CD4-positive, CD25-positive, alpha-beta regulatory T cell (primary cell): ENCODE measurements around the gene NAPA. TPM values are rescaled to one million over a fixed set of nuclear protein-coding genes. Genes with fewer than 3 reads are reported as not detected.

ENCODE experiments used
- ATAC-seq, 2 donors: fragments of 150-1000 bp; cut with Tn5 transposase; one replicate each; pipeline ENCODE4 v1.10.0; 2021; ENCODE audit warnings: low read depth in 2 of 2, moderate number of reproducible peaks in 2 of 2, moderate library complexity in 1 of 2
- DNase-seq, 3 donors: peaks; one replicate each; pipeline versions ENCODE4 v3.0.0 to v3.0.0-alpha.2; 2012 to 2022; ENCODE audit warnings: mixed read lengths in 1 of 3
- H3K27ac ChIP-seq: one replicate; pipeline ENCODE4 v1.7.0; 2013; ENCODE audit warnings: mild to moderate bottlenecking, low read length; ENCODE audit not compliant: insufficient read depth, poor library complexity, severe bottlenecking
- H3K27me3 ChIP-seq: one replicate; pipeline ENCODE4 v1.7.0; 2013; ENCODE audit warnings: low read length; ENCODE audit not compliant: control insufficient read depth, insufficient read depth
- H3K36me3 ChIP-seq: one replicate; pipeline ENCODE4 v1.7.0; 2013; ENCODE audit warnings: mild to moderate bottlenecking, low read length, moderate library complexity; ENCODE audit not compliant: control insufficient read depth, insufficient read depth
- H3K4me1 ChIP-seq: 2 replicates; pipeline ENCODE4 v1.7.0; 2013; ENCODE audit warnings: mild to moderate bottlenecking, low read length; ENCODE audit not compliant: insufficient read depth, control insufficient read depth, poor library complexity, severe bottlenecking
- H3K4me3 ChIP-seq: one replicate; pipeline ENCODE4 v1.7.0; 2013; ENCODE audit warnings: low read depth, mild to moderate bottlenecking, low read length, moderate library complexity
- H3K9me3 ChIP-seq, 2 experiments: 1 replicate in 1 of 2; 2 replicates in 1 of 2; pipeline ENCODE4 v1.7.0; 2013; ENCODE audit warnings: low read length in 2 of 2, mild to moderate bottlenecking in 1 of 2, moderate library complexity in 1 of 2; ENCODE audit not compliant: control insufficient read depth in 2 of 2
- H3K27ac Mint-ChIP-seq, 3 donors: one replicate each; pipeline ENCODE4 v1.8.0; 2020 to 2022; ENCODE audit warnings: mild to moderate bottlenecking in 3 of 3, mixed read lengths in 3 of 3, moderate library complexity in 2 of 3
- H3K27me3 Mint-ChIP-seq: one replicate; pipeline ENCODE4 v1.8.0; 2022; ENCODE audit warnings: mild to moderate bottlenecking, mixed read lengths
- H3K36me3 Mint-ChIP-seq: one replicate; pipeline ENCODE4 v1.8.0; 2020; ENCODE audit warnings: mixed read lengths
- H3K4me1 Mint-ChIP-seq, 4 donors: one replicate each; pipeline ENCODE4 v1.8.0; 2020 to 2022; ENCODE audit warnings: mixed read lengths in 4 of 4, mild to moderate bottlenecking in 1 of 4
- H3K4me3 Mint-ChIP-seq, 4 donors: one replicate each; pipeline ENCODE4 v1.8.0; 2020 to 2022; ENCODE audit warnings: mild to moderate bottlenecking in 4 of 4, mixed read lengths in 4 of 4, moderate library complexity in 3 of 4
- H3K9me3 Mint-ChIP-seq, 7 donors: one replicate each; pipeline ENCODE4 v1.8.0; 2020 to 2022; ENCODE audit warnings: mixed read lengths in 7 of 7, mild to moderate bottlenecking in 3 of 7, moderate library complexity in 2 of 7
- polyA plus RNA-seq, 4 donors: library from polyadenylated mRNA; unstranded; fragments of 300-500 nt; fragmentation: Illumina TruSeq; gene quantifications; one replicate each; pipeline ENCODE4 v1.2.3, GENCODE V29; 2021
- total RNA-seq: library from RNA; stranded (reverse); gene quantifications from one replicate; pipeline ENCODE4 v1.2.3, GENCODE V29; 2022

The NAPA gene
- total and polyA plus RNA-seq, 5 donors from 2014 or later, result 87.3 to 155 (median 93.0) TPM

GRCh38 chr19:47493378-47494210 lies 21.3 kb downstream of the NAPA start:
- Histone ChIP-seq H3K27me3 (no peaks in the 10 kb centered on the region), H3K27ac (no peak overlapping the region), H3K9me3 (no peaks in the 10 kb centered on the region), H3K4me1 (no peaks in the 10 kb centered on the region), H3K4me3 (no peak overlapping the region), H3K36me3 (peaks cover 50% of the 10 kb centered on the region)
- Mint-ChIP-seq H3K27me3 (no peaks in the 10 kb centered on the region), H3K9me3 (no peaks in the 10 kb centered on the region), H3K36me3 (peaks cover 12% of the 10 kb centered on the region), H3K4me3 (no peak overlapping the region), H3K27ac (no peak overlapping the region), H3K4me1 (peaks cover 0 to 6% (median 3%) of the 10 kb centered on the region in 4 donors)
- ATAC-seq (no peak), DNase-seq (no peak)

GRCh38 chr19:47492571-47493377 lies 22.1 kb downstream of the NAPA start:
- Mint-ChIP-seq H3K36me3 (peaks cover 12% of the 10 kb centered on the region), H3K27ac (no peak overlapping the region), H3K4me1 (peaks cover 0 to 6% (median 3%) of the 10 kb centered on the region in 4 donors), H3K27me3 (no peaks in the 10 kb centered on the region), H3K4me3 (no peak overlapping the region), H3K9me3 (no peaks in the 10 kb centered on the region)
- no peak overlapping the region for H3K4me3 ChIP-seq
- no peaks in the 10 kb centered on the region for H3K27me3 ChIP-seq
- H3K9me3 ChIP-seq, result no peaks in the 10 kb centered on the region
- DNase-seq (no peak), ATAC-seq (no peak)
- H3K36me3 ChIP-seq, result peaks cover 43% of the 10 kb centered on the region
- H3K27ac ChIP-seq, result no peak overlapping the region
- no peaks in the 10 kb centered on the region for H3K4me1 ChIP-seq

- H3K9me3 ChIP-seq, result no peaks in the 10 kb centered on the region
- H3K27ac Mint-ChIP-seq, result no peak overlapping the region
Observed at GRCh38 chr19:47492137-47492533, 22.7 kb downstream of the NAPA start.

GRCh38 chr19:47491358-47492136 lies 23.3 kb downstream of the NAPA start:
- Mint-ChIP-seq H3K36me3 (peaks cover 9% of the 10 kb centered on the region), H3K4me3 (no peak overlapping the region), H3K27me3 (no peaks in the 10 kb centered on the region), H3K27ac (no peak overlapping the region), H3K4me1 (peaks cover 0 to 14% (median 3%) of the 10 kb centered on the region in 4 donors), H3K9me3 (no peaks in the 10 kb centered on the region)
- H3K9me3 ChIP-seq, result no peaks in the 10 kb centered on the region
- H3K36me3 ChIP-seq, result peaks cover 39% of the 10 kb centered on the region
- DNase-seq (no peak), ATAC-seq (no peak)
- H3K4me3 ChIP-seq, result no peak overlapping the region
- H3K4me1 ChIP-seq, result no peaks in the 10 kb centered on the region
- no peak overlapping the region for H3K27ac ChIP-seq
- no peaks in the 10 kb centered on the region for H3K27me3 ChIP-seq

More at GRCh38 chr19:47492137-47492533, 22.7 kb downstream of the NAPA start:
- no peaks in the 10 kb centered on the region for H3K4me1 ChIP-seq
- no peak for ATAC-seq
- H3K36me3 ChIP-seq, result peaks cover 39% of the 10 kb centered on the region
- no peak overlapping the region for H3K27ac ChIP-seq
- Mint-ChIP-seq H3K9me3 (no peaks in the 10 kb centered on the region), H3K27me3 (no peaks in the 10 kb centered on the region), H3K4me3 (no peak overlapping the region), H3K4me1 (peaks cover 0 to 10% (median 3%) of the 10 kb centered on the region in 4 donors), H3K36me3 (peaks cover 12% of the 10 kb centered on the region)
- H3K4me3 ChIP-seq, result no peak overlapping the region
- DNase-seq, result no peak
- H3K27me3 ChIP-seq, result no peaks in the 10 kb centered on the region

GRCh38 chr19:47490847-47491246 lies 24.0 kb downstream of the NAPA start:
- Mint-ChIP-seq H3K4me3 (no peak overlapping the region), H3K9me3 (no peaks in the 10 kb centered on the region), H3K27me3 (no peaks in the 10 kb centered on the region), H3K27ac (no peak overlapping the region), H3K4me1 (peaks cover 0 to 16% (median 3%) of the 10 kb centered on the region in 4 donors), H3K36me3 (peaks cover 9% of the 10 kb centered on the region)
- Histone ChIP-seq H3K27me3 (no peaks in the 10 kb centered on the region), H3K4me3 (no peak overlapping the region), H3K4me1 (no peaks in the 10 kb centered on the region), H3K36me3 (peaks cover 35% of the 10 kb centered on the region), H3K9me3 (no peaks in the 10 kb centered on the region), H3K27ac (no peak overlapping the region)
- DNase-seq (no peak), ATAC-seq (no peak)

- peak overlapping the region in 1 of 4 donors; percentile 38 for H3K4me3 Mint-ChIP-seq
- Histone ChIP-seq H3K36me3 (peaks cover 27% of the 10 kb centered on the region), H3K4me3 (no peak overlapping the region), H3K4me1 (peaks cover 4% of the 10 kb centered on the region), H3K9me3 (no peaks in the 10 kb centered on the region), H3K27me3 (no peaks in the 10 kb centered on the region), H3K27ac (no peak overlapping the region)
- H3K27ac Mint-ChIP-seq, result peak overlapping the region in 1 of 3 donors; percentile 96
- no peaks in the 10 kb centered on the region for H3K27me3 Mint-ChIP-seq
- peaks cover 9% of the 10 kb centered on the region for H3K36me3 Mint-ChIP-seq
- DNase-seq (no peak), ATAC-seq (no peak)
- no peaks in the 10 kb centered on the region for H3K9me3 Mint-ChIP-seq
- H3K4me1 Mint-ChIP-seq, result peaks cover 0 to 19% (median 10%) of the 10 kb centered on the region in 4 donors
Observed at GRCh38 chr19:47490031-47490430, 24.8 kb downstream of the NAPA start.

GRCh38 chr19:47489072-47489914 lies 25.6 kb downstream of the NAPA start:
- no peaks in the 10 kb centered on the region for H3K27me3 Mint-ChIP-seq
- H3K9me3 Mint-ChIP-seq, result no peaks in the 10 kb centered on the region
- peaks cover 0 to 26% (median 15%) of the 10 kb centered on the region in 4 donors for H3K4me1 Mint-ChIP-seq
- no peak for ATAC-seq
- no peaks in the 10 kb centered on the region for H3K27me3 ChIP-seq
- H3K36me3 Mint-ChIP-seq, result peaks cover 9% of the 10 kb centered on the region
- no peaks in the 10 kb centered on the region for H3K9me3 ChIP-seq
- H3K27ac ChIP-seq, result no peak overlapping the region
- H3K27ac Mint-ChIP-seq, result no peak overlapping the region
- H3K36me3 ChIP-seq, result peaks cover 25% of the 10 kb centered on the region
- peaks cover 11% of the 10 kb centered on the region for H3K4me1 ChIP-seq
- no peak for DNase-seq
- peak overlapping the region in 2 of 4 donors; percentile 22 to 38 for H3K4me3 Mint-ChIP-seq
- H3K4me3 ChIP-seq, result no peak overlapping the region
